NCI-H1092 treated with DMSO at 0.1 percent for 48 hours (cell line): ENCODE measurements around the gene PPP1R14B.
A peak's percentile ranks its signal among the peaks of the same experiment; 100 is the strongest.

ENCODE experiments used
- DNase-seq: peaks from one replicate; lab custom pipeline; 2025; lab: John Stamatoyannopoulos, UW

Gene PPP1R14B

GRCh38 chr11:64210301-64211020, 36.3 kb downstream of the PPP1R14B start:
- DNase-seq = no peak

GRCh38 chr11:64209563-64209843, 37.2 kb downstream of the PPP1R14B start:
- no peak for DNase-seq

GRCh38 chr11:64208796-64209562, 37.8 kb downstream of the PPP1R14B start:
- no peak for DNase-seq

- DNase-seq = no peak
Measured at GRCh38 chr11:64208086-64208795, 38.5 kb downstream of the PPP1R14B start.

GRCh38 chr11:64207256-64208085, 39.3 kb downstream of the PPP1R14B start:
- no peak for DNase-seq

- no peak for DNase-seq
Measured at GRCh38 chr11:64206457-64207255, 40.1 kb downstream of the PPP1R14B start, which contains the start of gene FERMT3. Gene FERMT3, plus strand, starts transcription at chr11:64206721. Its CDS starts 644 bp downstream, at chr11:64207365.

- peak; percentile 73 for DNase-seq
Measured at GRCh38 chr11:64204464-64204989, 42.2 kb downstream of the PPP1R14B start.

- DNase-seq = no peak
Measured at GRCh38 chr11:64204080-64204440, 42.7 kb downstream of the PPP1R14B start.

GRCh38 chr11:64203421-64204079, 43.2 kb downstream of the PPP1R14B start:
- no peak for DNase-seq

GRCh38 chr11:64202992-64203391, 43.8 kb downstream of the PPP1R14B start:
- no peak for DNase-seq

GRCh38 chr11:64201543-64201942, 45.2 kb downstream of the PPP1R14B start:
- DNase-seq = no peak

GRCh38 chr11:64198511-64198910, 48.2 kb downstream of the PPP1R14B start:
- no peak for DNase-seq

GRCh38 chr11:64196626-64197025, 50.1 kb downstream of the PPP1R14B start:
- DNase-seq = no peak
